ENCODE data around the gene RAB3A.
"Not testable (repeated sequence)": the region's sequence is repeated elsewhere in the genome, so short reads cannot be mapped to it uniquely, and the experiment has no call there.

The RAB3A gene

GRCh38 chr19:18214779-18215433 lies 11.1 kb upstream of the RAB3A start:
- H3K27ac Mint-ChIP-seq = no peak overlapping the region
- H3K27me3 Mint-ChIP-seq (ENCODE audit: low read depth) = peaks cover 10% of the 10 kb centered on the region
- no peaks in the 10 kb centered on the region for H3K36me3 Mint-ChIP-seq (ENCODE audit: low read depth)

GRCh38 chr19:18211683-18212082 lies 7.8 kb upstream of the RAB3A start:
- Mint-ChIP-seq H3K27ac (no peak overlapping the region), H3K9me3 (no peaks in the 10 kb centered on the region), H3K4me1 (ENCODE audit: low read depth) (no peaks in the 10 kb centered on the region), H3K36me3 (ENCODE audit: low read depth) (no peaks in the 10 kb centered on the region), H3K4me3 (no peak overlapping the region), H3K27me3 (ENCODE audit: low read depth) (peaks cover 10% of the 10 kb centered on the region)

More at GRCh38 chr19:18214779-18215433, 11.1 kb upstream of the RAB3A start:
- no peak overlapping the region for H3K4me3 Mint-ChIP-seq
- no peaks in the 10 kb centered on the region for H3K4me1 Mint-ChIP-seq (ENCODE audit: low read depth)
- H3K9me3 Mint-ChIP-seq = no peaks in the 10 kb centered on the region

GRCh38 chr19:18209912-18210311 lies 6.1 kb upstream of the RAB3A start:
- H3K9me3 Mint-ChIP-seq; H3K36me3 Mint-ChIP-seq (ENCODE audit: low read depth); H3K4me3 Mint-ChIP-seq; H3K27ac Mint-ChIP-seq; H3K4me1 Mint-ChIP-seq (ENCODE audit: low read depth): not testable (repeated sequence)
- peaks cover 10% of the 10 kb centered on the region for H3K27me3 Mint-ChIP-seq (ENCODE audit: low read depth)

GRCh38 chr19:18208098-18208951 lies 4.5 kb upstream of the RAB3A start:
- Mint-ChIP-seq H3K27ac (no peak overlapping the region), H3K4me1 (ENCODE audit: low read depth) (peaks cover 10% of the 10 kb centered on the region), H3K36me3 (ENCODE audit: low read depth) (no peaks in the 10 kb centered on the region)

GRCh38 chr19:18206018-18206417 lies 2.2 kb upstream of the RAB3A start:
- Mint-ChIP-seq H3K27me3 (ENCODE audit: low read depth) (peaks cover 5% of the 10 kb centered on the region), H3K36me3 (ENCODE audit: low read depth) (peaks cover 7% of the 10 kb centered on the region), H3K9me3 (no peaks in the 10 kb centered on the region), H3K27ac (no peak overlapping the region), H3K4me3 (no peak overlapping the region), H3K4me1 (ENCODE audit: low read depth) (peaks cover 23% of the 10 kb centered on the region)

More at GRCh38 chr19:18208098-18208951, 4.5 kb upstream of the RAB3A start:
- H3K4me3 Mint-ChIP-seq = no peak overlapping the region
- peaks cover 10% of the 10 kb centered on the region for H3K27me3 Mint-ChIP-seq (ENCODE audit: low read depth)
- no peaks in the 10 kb centered on the region for H3K9me3 Mint-ChIP-seq

- H3K4me3 Mint-ChIP-seq = peak overlapping the region; percentile 93
- H3K36me3 Mint-ChIP-seq (ENCODE audit: low read depth) = peaks cover 8% of the 10 kb centered on the region
- peaks cover 23% of the 10 kb centered on the region for H3K4me1 Mint-ChIP-seq (ENCODE audit: low read depth)
- H3K9me3 Mint-ChIP-seq = no peaks in the 10 kb centered on the region
- peaks cover 3% of the 10 kb centered on the region for H3K27me3 Mint-ChIP-seq (ENCODE audit: low read depth)
- peak overlapping the region; percentile 93 for H3K27ac Mint-ChIP-seq
Observed at GRCh38 chr19:18205200-18205892, 1.5 kb upstream of the RAB3A start.

- peaks cover 11% of the 10 kb centered on the region for H3K36me3 Mint-ChIP-seq (ENCODE audit: low read depth)
- peaks cover 3% of the 10 kb centered on the region for H3K27me3 Mint-ChIP-seq (ENCODE audit: low read depth)
- H3K4me3 Mint-ChIP-seq = peak overlapping the region; percentile 93
- H3K27ac Mint-ChIP-seq = peak overlapping the region; percentile 93
- H3K4me1 Mint-ChIP-seq (ENCODE audit: low read depth) = peaks cover 23% of the 10 kb centered on the region
- H3K9me3 Mint-ChIP-seq = no peaks in the 10 kb centered on the region
Observed at GRCh38 chr19:18204394-18205199, 755 bp upstream of the RAB3A start.

- peak overlapping the region; percentile 93 for H3K4me3 Mint-ChIP-seq
- H3K27ac Mint-ChIP-seq = peak overlapping the region; percentile 78
- H3K36me3 Mint-ChIP-seq (ENCODE audit: low read depth) = peaks cover 18% of the 10 kb centered on the region
- H3K4me1 Mint-ChIP-seq (ENCODE audit: low read depth) = peaks cover 23% of the 10 kb centered on the region
- H3K9me3 Mint-ChIP-seq = no peaks in the 10 kb centered on the region
- H3K27me3 Mint-ChIP-seq (ENCODE audit: low read depth) = peaks cover 3% of the 10 kb centered on the region
Observed at GRCh38 chr19:18203408-18203862, 407 bp downstream of the RAB3A start.

- Mint-ChIP-seq H3K9me3 (no peaks in the 10 kb centered on the region), H3K36me3 (ENCODE audit: low read depth) (peaks cover 23% of the 10 kb centered on the region), H3K4me3 (peak overlapping the region; percentile 93), H3K27ac (peak overlapping the region; percentile 78), H3K27me3 (ENCODE audit: low read depth) (peaks cover 3% of the 10 kb centered on the region), H3K4me1 (ENCODE audit: low read depth) (peaks cover 23% of the 10 kb centered on the region)
Observed at GRCh38 chr19:18202778-18203407, 949 bp downstream of the RAB3A start.

- Mint-ChIP-seq H3K4me3 (peak overlapping the region; percentile 46), H3K27ac (no peak overlapping the region), H3K9me3 (no peaks in the 10 kb centered on the region), H3K27me3 (ENCODE audit: low read depth) (peaks cover 3% of the 10 kb centered on the region), H3K36me3 (ENCODE audit: low read depth) (peaks cover 23% of the 10 kb centered on the region), H3K4me1 (ENCODE audit: low read depth) (peaks cover 23% of the 10 kb centered on the region)
Observed at GRCh38 chr19:18202397-18202777, 1.5 kb downstream of the RAB3A start.

GRCh38 chr19:18198374-18198773 lies 5.5 kb downstream of the RAB3A start:
- no peaks in the 10 kb centered on the region for H3K27me3 Mint-ChIP-seq (ENCODE audit: low read depth)
- H3K9me3 Mint-ChIP-seq = no peaks in the 10 kb centered on the region
- H3K27ac Mint-ChIP-seq = no peak overlapping the region
- H3K4me1 Mint-ChIP-seq (ENCODE audit: low read depth) = peaks cover 24% of the 10 kb centered on the region
- no peak overlapping the region for H3K4me3 Mint-ChIP-seq
- H3K36me3 Mint-ChIP-seq (ENCODE audit: low read depth) = peaks cover 23% of the 10 kb centered on the region

- peaks cover 19% of the 10 kb centered on the region for H3K4me1 Mint-ChIP-seq (ENCODE audit: low read depth)
- H3K27me3 Mint-ChIP-seq (ENCODE audit: low read depth) = no peaks in the 10 kb centered on the region
- H3K27ac Mint-ChIP-seq = no peak overlapping the region
- H3K36me3 Mint-ChIP-seq (ENCODE audit: low read depth) = peaks cover 23% of the 10 kb centered on the region
- H3K9me3 Mint-ChIP-seq = no peaks in the 10 kb centered on the region
- H3K4me3 Mint-ChIP-seq = no peak overlapping the region
Observed at GRCh38 chr19:18197941-18198340, 5.9 kb downstream of the RAB3A start.

GRCh38 chr19:18197306-18197705 lies 6.5 kb downstream of the RAB3A start:
- Mint-ChIP-seq H3K4me1 (ENCODE audit: low read depth) (peaks cover 19% of the 10 kb centered on the region), H3K4me3 (no peak overlapping the region), H3K27me3 (ENCODE audit: low read depth) (no peaks in the 10 kb centered on the region), H3K36me3 (ENCODE audit: low read depth) (peaks cover 23% of the 10 kb centered on the region), H3K9me3 (no peaks in the 10 kb centered on the region), H3K27ac (no peak overlapping the region)

- H3K36me3 Mint-ChIP-seq (ENCODE audit: low read depth) = peaks cover 18% of the 10 kb centered on the region
- H3K27me3 Mint-ChIP-seq (ENCODE audit: low read depth) = no peaks in the 10 kb centered on the region
- H3K27ac Mint-ChIP-seq = no peak overlapping the region
- no peaks in the 10 kb centered on the region for H3K9me3 Mint-ChIP-seq
- peaks cover 22% of the 10 kb centered on the region for H3K4me1 Mint-ChIP-seq (ENCODE audit: low read depth)
- no peak overlapping the region for H3K4me3 Mint-ChIP-seq
Observed at GRCh38 chr19:18196511-18196845, 7.4 kb downstream of the RAB3A start.
